Peyer's patch (tissue), 4 donors: ENCODE data around the gene NLK.

Source experiments
- POLR2A ChIP-seq, 2 donors: fragments of 450-650 bp; IDR thresholded peaks; one replicate each; pipeline ENCODE4 v1.5.1; 2017; ENCODE audit warnings: antibody characterized with exemption in 2 of 2, mild to moderate bottlenecking in 2 of 2, moderate library complexity in 2 of 2
- TF ChIP-seq, protein P1 (sequence below), 6 experiments: fragments of 450-650 bp in 4 of 6; fragments of 200-600 bp in 2 of 6; sonication (generic) in 1 of 6; IDR thresholded peaks; one replicate each; pipeline ENCODE4 v1.5.1; 2017 to 2019; ENCODE audit warnings: antibody characterized with exemption in 6 of 6, mild to moderate bottlenecking in 3 of 6, moderate library complexity in 1 of 6

DNA sequence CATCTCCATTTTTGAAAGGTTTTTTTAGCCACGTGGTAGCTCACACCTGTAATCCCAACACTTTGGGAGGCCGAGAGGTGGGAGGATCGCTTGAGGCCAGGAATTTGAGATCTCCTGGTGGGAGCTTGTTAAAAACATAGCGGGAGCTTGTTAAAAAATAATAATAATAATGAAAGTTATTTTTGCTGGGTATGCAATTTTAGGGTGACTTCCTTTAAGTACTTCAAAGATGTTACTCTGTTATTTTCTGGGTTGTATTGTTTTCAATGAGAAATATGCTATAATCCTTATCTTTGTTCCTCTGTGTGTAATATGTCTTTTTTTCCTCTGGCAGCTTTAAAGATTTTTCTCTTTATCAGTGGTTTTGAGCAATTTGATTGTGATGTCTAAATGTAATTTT is 48.1 kb downstream of the NLK start:
- TF ChIP-seq, protein P1, sequence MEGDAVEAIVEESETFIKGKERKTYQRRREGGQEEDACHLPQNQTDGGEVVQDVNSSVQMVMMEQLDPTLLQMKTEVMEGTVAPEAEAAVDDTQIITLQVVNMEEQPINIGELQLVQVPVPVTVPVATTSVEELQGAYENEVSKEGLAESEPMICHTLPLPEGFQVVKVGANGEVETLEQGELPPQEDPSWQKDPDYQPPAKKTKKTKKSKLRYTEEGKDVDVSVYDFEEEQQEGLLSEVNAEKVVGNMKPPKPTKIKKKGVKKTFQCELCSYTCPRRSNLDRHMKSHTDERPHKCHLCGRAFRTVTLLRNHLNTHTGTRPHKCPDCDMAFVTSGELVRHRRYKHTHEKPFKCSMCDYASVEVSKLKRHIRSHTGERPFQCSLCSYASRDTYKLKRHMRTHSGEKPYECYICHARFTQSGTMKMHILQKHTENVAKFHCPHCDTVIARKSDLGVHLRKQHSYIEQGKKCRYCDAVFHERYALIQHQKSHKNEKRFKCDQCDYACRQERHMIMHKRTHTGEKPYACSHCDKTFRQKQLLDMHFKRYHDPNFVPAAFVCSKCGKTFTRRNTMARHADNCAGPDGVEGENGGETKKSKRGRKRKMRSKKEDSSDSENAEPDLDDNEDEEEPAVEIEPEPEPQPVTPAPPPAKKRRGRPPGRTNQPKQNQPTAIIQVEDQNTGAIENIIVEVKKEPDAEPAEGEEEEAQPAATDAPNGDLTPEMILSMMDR (IDR thresholded peaks at IDR 0.05) = no peak
- no peak for TF ChIP-seq POLR2A (IDR thresholded peaks at IDR 0.05)
